Esophagus squamous epithelium (tissue), 5 donors: Measurements from ENCODE around the gene GPR68. TPM values are rescaled to one million over a fixed set of nuclear protein-coding genes. Genes with fewer than 3 reads are reported as not detected.
"Not testable (repeated sequence)": the region's sequence is repeated elsewhere in the genome, so short reads cannot be mapped to it uniquely, and the experiment has no call there.

Source experiments
- DNase-seq: peaks from one replicate; lab custom pipeline; 2025; lab: John Stamatoyannopoulos, UW
- H3K27ac ChIP-seq, 4 donors: fragments of 200-600 bp; sonication (generic); one replicate each; pipeline ENCODE4 v1.5.1; 2016 to 2019; ENCODE audit warnings: mild to moderate bottlenecking in 1 of 4
- H3K27me3 ChIP-seq, 4 donors: fragments of 200-600 bp; sonication (generic); 1 replicate in 3 of 4; 2 replicates in 1 of 4; pipeline versions ENCODE4 v1.5.1 to v1.6.0; 2017 to 2021; ENCODE audit warnings: antibody characterized with exemption in 1 of 4
- H3K36me3 ChIP-seq, 3 donors: fragments of 200-600 bp; sonication (generic); one replicate each; pipeline ENCODE4 v1.5.1; 2016 to 2019
- H3K4me1 ChIP-seq, 3 donors: fragments of 200-600 bp; sonication (generic); one replicate each; pipeline ENCODE4 v1.5.1; 2017 to 2019
- H3K4me3 ChIP-seq, 4 donors: fragments of 200-600 bp; sonication (generic); 1 replicate in 3 of 4; 2 replicates in 1 of 4; pipeline ENCODE4 v1.5.1; 2016 to 2019; ENCODE audit warnings: mild to moderate bottlenecking in 2 of 4, moderate library complexity in 1 of 4
- H3K9me3 ChIP-seq, 3 donors: fragments of 200-600 bp; sonication (generic); one replicate each; pipeline ENCODE4 v1.5.1; 2016 to 2019
- POLR2A ChIP-seq, 4 donors: fragments of 450-650 bp; IDR thresholded peaks; one replicate each; pipeline ENCODE4 v1.6.1; 2017; ENCODE audit warnings: antibody characterized with exemption in 4 of 4, mild to moderate bottlenecking in 4 of 4, moderate library complexity in 3 of 4
- WGBS, 2 donors: methylation state at CpG; one replicate each; pipeline ENCODE4 v1.1.5; 2018; 5-methylcytosine and 5-hydroxymethylcytosine counted together
- intact Hi-C: fragments of 100-400 bp; cut with DNase I; formaldehyde crosslinking; loops from one replicate; pipeline ENCODE4 v1.15.0; 2022
- total RNA-seq, 4 donors: library from RNA; depleted of rRNA; stranded (reverse); fragments of >200 nt; gene quantifications; one replicate each; pipeline ENCODE4 v1.1.0, GENCODE V29; 2016
- TF ChIP-seq, protein P1 (sequence below), 6 experiments: fragments of 450-650 bp in 4 of 6; fragments of 200-600 bp in 2 of 6; sonication (generic) in 2 of 6; IDR thresholded peaks; one replicate each; pipeline ENCODE4 v1.5.1; 2016 to 2019; ENCODE audit warnings: antibody characterized with exemption in 6 of 6, mild to moderate bottlenecking in 4 of 6, moderate library complexity in 4 of 6
- donor health status: DM: yes; HTN: yes; CAD: no.

Gene GPR68
- total RNA-seq, 4 donors from 2014 or later, result 4.0 to 17.5 (median 10.2) TPM

DNA sequence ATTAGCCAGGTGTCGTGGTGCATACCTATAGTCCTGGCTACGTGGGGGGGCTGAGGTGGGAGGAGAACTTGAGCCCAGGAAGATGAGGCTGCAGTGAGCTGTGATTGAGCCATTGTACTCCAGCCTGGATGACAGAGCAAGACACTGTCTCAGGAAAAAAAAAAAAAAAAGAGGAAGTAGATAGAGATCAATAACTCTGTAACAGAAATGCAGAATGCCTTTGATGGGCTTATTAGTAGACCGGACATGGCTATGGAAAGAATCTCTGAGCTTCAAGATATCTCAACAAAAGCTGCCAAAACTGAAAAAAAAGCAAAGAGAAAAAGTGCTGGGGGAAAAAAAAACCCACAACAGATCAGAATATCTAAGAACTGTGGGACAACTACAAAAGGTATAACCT, 37.5 kb downstream of the GPR68 start:
- TF ChIP-seq, protein P1, sequence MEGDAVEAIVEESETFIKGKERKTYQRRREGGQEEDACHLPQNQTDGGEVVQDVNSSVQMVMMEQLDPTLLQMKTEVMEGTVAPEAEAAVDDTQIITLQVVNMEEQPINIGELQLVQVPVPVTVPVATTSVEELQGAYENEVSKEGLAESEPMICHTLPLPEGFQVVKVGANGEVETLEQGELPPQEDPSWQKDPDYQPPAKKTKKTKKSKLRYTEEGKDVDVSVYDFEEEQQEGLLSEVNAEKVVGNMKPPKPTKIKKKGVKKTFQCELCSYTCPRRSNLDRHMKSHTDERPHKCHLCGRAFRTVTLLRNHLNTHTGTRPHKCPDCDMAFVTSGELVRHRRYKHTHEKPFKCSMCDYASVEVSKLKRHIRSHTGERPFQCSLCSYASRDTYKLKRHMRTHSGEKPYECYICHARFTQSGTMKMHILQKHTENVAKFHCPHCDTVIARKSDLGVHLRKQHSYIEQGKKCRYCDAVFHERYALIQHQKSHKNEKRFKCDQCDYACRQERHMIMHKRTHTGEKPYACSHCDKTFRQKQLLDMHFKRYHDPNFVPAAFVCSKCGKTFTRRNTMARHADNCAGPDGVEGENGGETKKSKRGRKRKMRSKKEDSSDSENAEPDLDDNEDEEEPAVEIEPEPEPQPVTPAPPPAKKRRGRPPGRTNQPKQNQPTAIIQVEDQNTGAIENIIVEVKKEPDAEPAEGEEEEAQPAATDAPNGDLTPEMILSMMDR (IDR thresholded peaks at IDR 0.05), result no peak
- TF ChIP-seq POLR2A (IDR thresholded peaks at IDR 0.05), result no peak
- intact Hi-C loops, result no loop called here
- Histone ChIP-seq H3K27me3 (no peaks in the 10 kb centered on the region), H3K4me1 (peaks cover 0 to 26% (median 17%) of the 10 kb centered on the region in 3 donors), H3K9me3 (no peaks in the 10 kb centered on the region), H3K27ac (no peak overlapping the region), H3K4me3 (no peak overlapping the region), H3K36me3 (peaks cover 6 to 97% (median 8%) of the 10 kb centered on the region in 3 donors)
- WGBS, 2 donors, result 39 to 48% methylated on average over 3 of the region's 3 CpGs
- no peak for DNase-seq

DNA sequence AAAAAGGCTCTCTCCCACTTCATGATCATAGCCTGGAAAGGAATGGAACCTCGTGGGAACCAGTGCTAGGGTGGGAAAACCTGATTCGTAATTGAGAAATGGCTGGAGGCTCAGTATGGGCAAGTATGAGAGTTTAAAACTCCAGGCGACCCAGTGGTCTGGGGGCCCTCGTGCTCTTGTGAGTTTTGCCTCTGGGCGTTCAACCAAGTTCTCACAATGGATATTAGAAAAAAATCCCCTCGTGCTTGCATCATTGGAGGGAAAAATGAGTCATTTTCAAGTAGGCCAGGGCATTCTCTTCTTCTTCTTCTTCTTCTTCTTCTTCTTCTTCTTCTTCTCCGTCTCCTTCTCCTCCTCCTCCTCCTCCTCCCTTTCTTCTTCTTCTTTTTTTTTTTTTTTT, 39.0 kb downstream of the GPR68 start:
- no peak for DNase-seq
- WGBS, 2 donors, result 46 to 50% methylated on average over 6 to 7 of the region's 7 CpGs
- Histone ChIP-seq H3K4me1 (peaks cover 0 to 35% (median 27%) of the 10 kb centered on the region in 3 donors), H3K27me3 (no peaks in the 10 kb centered on the region), H3K27ac (peak overlapping the region in 1 of 4 donors; percentile 5), H3K36me3 (peaks cover 6 to 95% (median 15%) of the 10 kb centered on the region in 3 donors), H3K4me3 (no peak overlapping the region), H3K9me3 (peaks cover 0 to 10% (median 7%) of the 10 kb centered on the region in 3 donors)
- TF ChIP-seq POLR2A (IDR thresholded peaks at IDR 0.05), result no peak
- TF ChIP-seq, protein P1 (IDR thresholded peaks at IDR 0.05), result no peak
- intact Hi-C loops, result no loop called here

DNA sequence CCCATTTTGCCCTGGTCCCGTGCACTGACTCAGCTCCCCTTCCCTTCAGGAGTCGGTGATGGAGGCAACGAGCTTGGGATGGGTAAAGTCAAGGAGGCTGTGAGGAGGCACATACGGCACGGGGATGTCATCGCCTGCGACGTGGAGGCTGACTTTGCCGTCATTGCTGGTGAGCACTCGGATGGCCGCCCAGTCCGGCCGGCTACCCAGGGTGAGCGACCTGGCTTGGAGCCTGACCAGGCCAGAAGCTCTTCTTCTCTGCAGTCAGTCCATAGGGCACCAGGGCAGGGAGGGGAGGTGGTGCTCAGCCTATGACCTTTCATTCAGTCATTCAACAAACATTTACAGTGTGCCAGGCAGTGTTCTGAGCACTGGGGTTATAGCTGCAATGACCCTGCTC, 39.8 kb downstream of the GPR68 start:
- no peak for TF ChIP-seq POLR2A (IDR thresholded peaks at IDR 0.05)
- TF ChIP-seq, protein P1 (IDR thresholded peaks at IDR 0.05), result no peak
- Histone ChIP-seq H3K27me3 (no peaks in the 10 kb centered on the region), H3K4me1 (peaks cover 0 to 35% (median 27%) of the 10 kb centered on the region in 3 donors), H3K9me3 (peaks cover 0 to 18% (median 13%) of the 10 kb centered on the region in 3 donors), H3K36me3 (peaks cover under 1 to 95% (median 13%) of the 10 kb centered on the region in 3 donors), H3K4me3 (no peak overlapping the region), H3K27ac (no peak overlapping the region)
- intact Hi-C loops, result no loop called here
- no peak for DNase-seq
- no CpG with 5 or more reads among the region's 14 CpGs for WGBS, 2 donors

DNA sequence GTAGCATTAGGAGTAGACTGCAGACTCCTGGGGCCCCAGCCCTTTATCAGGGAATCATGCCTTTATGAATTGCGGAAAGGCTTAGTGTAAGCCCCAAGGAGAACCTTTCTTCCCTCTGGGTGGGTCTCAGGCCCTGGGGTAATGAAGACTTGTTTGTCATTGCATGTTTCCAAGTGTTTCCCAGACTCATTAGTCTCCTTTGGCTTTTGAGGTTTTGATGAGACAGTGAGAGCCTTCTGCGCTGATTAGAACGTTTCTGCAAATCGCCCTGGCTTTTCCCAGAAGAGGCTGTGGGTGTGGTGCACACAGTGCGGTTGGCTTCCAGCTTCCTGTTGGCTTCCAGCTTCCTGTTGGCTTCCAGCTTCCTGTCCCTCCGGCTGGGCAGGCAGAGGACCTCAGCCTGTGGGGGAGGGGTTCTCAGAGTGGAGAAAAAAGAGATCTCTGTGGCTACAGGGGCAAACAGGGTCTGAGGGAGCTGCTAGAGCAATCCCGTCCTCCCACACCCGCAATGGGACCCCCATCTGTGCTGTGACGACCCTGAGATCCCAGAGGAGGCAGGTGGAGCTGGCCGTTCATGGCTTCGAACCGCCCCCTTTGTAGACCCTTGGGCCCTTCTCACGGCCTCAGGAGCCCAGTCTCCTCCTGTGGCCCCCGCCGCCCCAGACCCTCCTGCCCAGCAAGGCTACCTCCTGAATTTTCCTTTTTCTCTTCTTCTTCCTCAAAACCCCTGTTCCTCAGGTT, 42.1 kb downstream of the GPR68 start:
- Histone ChIP-seq H3K9me3 (peaks cover 0 to 18% (median 13%) of the 10 kb centered on the region in 3 donors), H3K36me3 (peaks cover 0 to 95% (median 12%) of the 10 kb centered on the region in 3 donors), H3K27me3 (no peaks in the 10 kb centered on the region), H3K4me1 (peaks cover 0 to 35% (median 27%) of the 10 kb centered on the region in 3 donors), H3K27ac (peak overlapping the region; percentile 45 to 76 (median 61)), H3K4me3 (no peak overlapping the region)
- 59 to 73% methylated on average over 10 to 14 of the region's 15 CpGs for WGBS, 2 donors
- intact Hi-C loops, result no loop called here
- DNase-seq, result no peak
- TF ChIP-seq, protein P1 (IDR thresholded peaks at IDR 0.05), result no peak
- TF ChIP-seq POLR2A (IDR thresholded peaks at IDR 0.05), result no peak

DNA sequence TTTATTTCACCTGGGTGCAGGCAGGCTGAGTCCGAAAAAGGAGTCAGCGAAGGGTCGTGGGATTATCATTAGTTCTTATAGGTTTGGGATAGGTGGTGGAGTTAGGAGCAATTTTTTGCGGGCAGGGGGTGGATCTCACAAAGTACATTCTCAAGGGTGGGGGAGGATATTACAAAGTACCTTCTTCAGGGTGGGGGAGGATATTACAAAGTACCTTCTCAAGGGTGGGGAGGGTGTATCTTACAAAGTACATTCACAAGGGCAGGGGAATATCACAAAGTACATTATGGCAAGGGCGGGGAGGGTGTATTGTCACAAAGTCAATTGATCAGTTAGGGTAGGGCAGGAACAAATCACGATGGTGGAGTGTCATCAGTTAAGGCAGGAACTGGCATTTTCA, 43.7 kb downstream of the GPR68 start:
- intact Hi-C loops, H3K4me3 ChIP-seq, DNase-seq, H3K27ac ChIP-seq, H3K27me3 ChIP-seq: not testable (repeated sequence)
- peaks cover 0 to 18% (median 13%) of the 10 kb centered on the region in 3 donors for H3K9me3 ChIP-seq
- 86 to 95% methylated on average over 5 to 6 of the region's 6 CpGs for WGBS, 2 donors
- peaks cover 0 to 99% (median 12%) of the 10 kb centered on the region in 3 donors for H3K36me3 ChIP-seq
- H3K4me1 ChIP-seq, result peaks cover 0 to 23% (median 21%) of the 10 kb centered on the region in 3 donors
